ENCODE results near the gene OR5AC2. TPM values are rescaled to one million over a fixed set of nuclear protein-coding genes. Genes with fewer than 3 reads are reported as not detected.

OR5AC2 gene
- total RNA-seq, 1 experiment from 2014 or later: not detected

Other genes starting within 250 kb of the OR5AC2 start
- 35.0 and 35.5 TPM in 2 replicates for gene RIOX2, start 114.7 kb upstream of the OR5AC2 start, total RNA-seq (2014; rRNA removed; shearing (Covaris generic))
- not detected in 2 replicates for gene GABRR3, start 51.9 kb upstream of the OR5AC2 start, total RNA-seq (2014; rRNA removed; shearing (Covaris generic))
- gene OR5H1, start 43.5 kb downstream of the OR5AC2 start, total RNA-seq (2014; rRNA removed; shearing (Covaris generic)): not detected in 2 replicates
- gene OR5H14, start 60.3 kb downstream of the OR5AC2 start, total RNA-seq (2014; rRNA removed; shearing (Covaris generic)): not detected in 2 replicates
- gene OR5H15, start 79.5 kb downstream of the OR5AC2 start, total RNA-seq (2014; rRNA removed; shearing (Covaris generic)): not detected in 2 replicates
- not detected in 2 replicates for gene OR5H6, start 177.1 kb downstream of the OR5AC2 start, total RNA-seq (2014; rRNA removed; shearing (Covaris generic))
- gene OR5H2, start 195.3 kb downstream of the OR5AC2 start, total RNA-seq (2014; rRNA removed; shearing (Covaris generic)): not detected in 2 replicates

Data from Daoy (cell line).